ENCODE results near the gene PRRT2. TPM values are rescaled to one million over a fixed set of nuclear protein-coding genes. Genes with fewer than 3 reads are reported as not detected.

PRRT2 gene
- total RNA-seq, 1 experiment from 2014 or later = 20.5 TPM

DNA sequence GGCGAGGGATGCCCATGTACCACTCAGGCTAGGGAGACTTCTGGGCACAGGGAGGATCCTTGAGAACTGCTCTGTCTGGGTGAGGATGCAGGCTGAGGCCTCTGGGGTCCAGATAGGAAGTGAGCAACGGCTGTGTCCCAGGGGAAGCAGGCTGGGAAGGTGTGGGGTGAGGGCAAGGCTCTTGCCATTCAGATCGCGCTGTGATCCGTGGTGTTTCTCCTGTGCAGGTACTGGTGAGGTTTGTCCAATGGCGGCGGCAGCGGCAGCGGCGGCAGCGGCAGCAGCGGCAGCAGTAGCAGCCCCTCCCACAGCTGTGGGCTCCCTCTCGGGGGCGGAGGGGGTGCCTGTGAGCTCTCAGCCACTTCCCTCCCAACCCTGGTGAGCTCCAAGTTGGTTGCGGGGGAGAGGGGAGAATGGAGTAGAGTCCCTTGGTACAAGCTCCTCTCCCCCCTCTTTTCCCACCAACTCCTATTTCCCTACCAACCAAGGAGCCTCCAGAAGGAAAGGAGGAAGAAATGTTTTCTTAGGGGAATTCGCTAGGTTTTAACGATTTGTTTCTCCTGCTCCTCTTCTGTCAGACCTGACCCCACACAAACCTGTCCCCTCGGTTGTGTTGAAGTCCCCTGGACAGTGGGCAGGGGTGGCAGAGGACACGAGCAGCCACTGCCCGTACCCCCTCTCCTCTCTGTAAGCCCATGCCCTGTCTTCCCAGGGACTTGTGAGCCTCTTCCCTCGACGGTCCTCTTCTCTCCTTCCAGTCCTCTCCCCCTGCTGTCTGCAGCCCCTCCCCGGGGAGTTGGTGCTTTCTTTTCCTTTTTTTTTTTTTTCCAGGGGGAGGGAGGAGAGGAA, 1.9 kb upstream of the PRRT2 start:
- Mint-ChIP-seq H3K27me3 (ENCODE audit: low read depth) (no peaks in the 10 kb centered on the region), H3K4me1 (peaks cover 53% of the 10 kb centered on the region), H3K36me3 (peaks cover 10% of the 10 kb centered on the region), H3K27ac (peak overlapping the region; percentile 95), H3K9me3 (no peaks in the 10 kb centered on the region), H3K4me3 (peak overlapping the region; percentile 94)
- ChIA-PET POLR2A (interaction anchor here (0.8 to 1.5 kb wide), 2 partner anchors 89 to 200 kb away, joined by 3 to 8 read pairs; partner anchors contain the start of gene SEZ6L2), CTCF (interaction anchor here (0.7 to 4.8 kb wide), 7 partner anchors 11 to 222 kb away, joined by 3 to 18 read pairs (median 6); partner anchors contain the start of genes ASPHD1, MVP, SEZ6L2 and TLCD3B)
- ATAC-seq (no peak), DNase-seq (ENCODE audit: low spot score) (no peak)
- TF ChIP-seq HMGXB4 (CRISPR knock-in tag; IDR thresholded peaks at IDR 0.05) (no peak), ETV6 (CRISPR knock-in tag; IDR thresholded peaks at IDR 0.05) (0 out of 2 replicates have a peak, but pooled peaks have one; percentile 8)

DNA sequence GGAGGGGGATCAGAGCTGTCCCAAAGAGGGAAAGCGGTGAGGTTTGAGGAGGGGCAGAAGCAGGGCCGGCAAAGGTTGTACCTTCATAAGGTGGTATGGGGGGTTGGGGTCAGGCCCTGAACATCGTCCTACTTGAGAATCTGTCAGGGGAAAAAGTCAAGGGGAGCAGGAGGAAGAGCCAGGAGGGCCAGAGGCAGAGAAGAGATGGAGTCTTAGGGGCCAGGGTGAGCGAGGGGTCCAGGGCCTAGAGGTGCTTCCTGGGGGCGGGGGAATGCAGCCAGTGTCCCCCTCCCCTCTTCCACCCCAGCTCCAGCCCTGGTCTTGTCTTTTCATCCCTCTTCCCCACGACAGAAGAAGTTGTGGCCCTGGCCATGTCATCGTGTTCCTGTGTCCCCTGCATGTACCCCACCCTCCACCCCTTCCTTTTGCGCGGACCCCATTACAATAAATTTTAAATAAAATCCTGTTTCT, 1.3 kb upstream of the PRRT2 start:
- H3K27me3 Mint-ChIP-seq (ENCODE audit: low read depth) = no peaks in the 10 kb centered on the region
- H3K27ac Mint-ChIP-seq = peak overlapping the region; percentile 95
- TF ChIP-seq ETV6 (CRISPR knock-in tag; IDR thresholded peaks at IDR 0.05) (no peak), FOXK1 (CRISPR knock-in tag; IDR thresholded peaks at IDR 0.05) (no peak), ZNF263 (CRISPR knock-in tag; IDR thresholded peaks at IDR 0.05; ENCODE audit: low read depth) (no peak), TCF7 (CRISPR knock-in tag; IDR thresholded peaks at IDR 0.05; ENCODE audit: low read depth) (no peak), ZNF317 (CRISPR knock-in tag; IDR thresholded peaks at IDR 0.05; ENCODE audit: borderline replicate concordance, low read depth) (no peak), RELA (CRISPR knock-in tag; IDR thresholded peaks at IDR 0.05; ENCODE audit: borderline replicate concordance) (no peak), ZNF121 (CRISPR knock-in tag; IDR thresholded peaks at IDR 0.05) (no peak)
- TF ChIP-seq, protein P1, sequence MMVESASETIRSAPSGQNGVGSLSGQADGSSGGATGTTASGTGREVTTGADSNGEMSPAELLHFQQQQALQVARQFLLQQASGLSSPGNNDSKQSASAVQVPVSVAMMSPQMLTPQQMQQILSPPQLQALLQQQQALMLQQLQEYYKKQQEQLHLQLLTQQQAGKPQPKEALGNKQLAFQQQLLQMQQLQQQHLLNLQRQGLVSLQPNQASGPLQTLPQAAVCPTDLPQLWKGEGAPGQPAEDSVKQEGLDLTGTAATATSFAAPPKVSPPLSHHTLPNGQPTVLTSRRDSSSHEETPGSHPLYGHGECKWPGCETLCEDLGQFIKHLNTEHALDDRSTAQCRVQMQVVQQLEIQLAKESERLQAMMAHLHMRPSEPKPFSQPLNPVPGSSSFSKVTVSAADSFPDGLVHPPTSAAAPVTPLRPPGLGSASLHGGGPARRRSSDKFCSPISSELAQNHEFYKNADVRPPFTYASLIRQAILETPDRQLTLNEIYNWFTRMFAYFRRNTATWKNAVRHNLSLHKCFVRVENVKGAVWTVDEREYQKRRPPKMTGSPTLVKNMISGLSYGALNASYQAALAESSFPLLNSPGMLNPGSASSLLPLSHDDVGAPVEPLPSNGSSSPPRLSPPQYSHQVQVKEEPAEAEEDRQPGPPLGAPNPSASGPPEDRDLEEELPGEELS (CRISPR knock-in tag; IDR thresholded peaks at IDR 0.05) = no peak
- ChIA-PET POLR2A (interaction anchor here (1.5 to 1.6 kb wide), 2 partner anchors 38 to 89 kb away, joined by 3 to 5 read pairs; partner anchors contain the start of gene SEZ6L2), CTCF (interaction anchor here (1.2 to 4.8 kb wide), 7 partner anchors 10 to 244 kb away, joined by 3 to 18 read pairs (median 6); partner anchors contain the start of genes ASPHD1, MVP and SEZ6L2)
- DNase-seq (ENCODE audit: low spot score) (no peak), ATAC-seq (0 out of 2 replicates have a peak, but pooled peaks have one; percentile 0)
- no peaks in the 10 kb centered on the region for H3K9me3 Mint-ChIP-seq
- H3K4me1 Mint-ChIP-seq = peaks cover 52% of the 10 kb centered on the region
- H3K36me3 Mint-ChIP-seq = peaks cover 10% of the 10 kb centered on the region
- H3K4me3 Mint-ChIP-seq = peak overlapping the region; percentile 94

- Mint-ChIP-seq H3K4me1 (peaks cover 52% of the 10 kb centered on the region), H3K36me3 (peaks cover 10% of the 10 kb centered on the region), H3K27ac (peak overlapping the region; percentile 95), H3K9me3 (no peaks in the 10 kb centered on the region), H3K4me3 (peak overlapping the region; percentile 94), H3K27me3 (ENCODE audit: low read depth) (no peaks in the 10 kb centered on the region; the same call in 1 of the 2 replicates)
- CTCF ChIA-PET = interaction anchor here (0.6 to 4.8 kb wide), 11 partner anchors 9 to 244 kb away, joined by 3 to 18 read pairs (median 6); partner anchors contain the start of genes ASPHD1, KIF22, MVP and SEZ6L2
- POLR2A ChIA-PET = interaction anchor here (1.5 to 1.6 kb wide), 2 partner anchors 37 to 88 kb away, joined by 3 to 5 read pairs; partner anchors contain the start of gene SEZ6L2
- DNase-seq (ENCODE audit: low spot score) (peak; percentile 98), ATAC-seq (peak; percentile 76)
- TF ChIP-seq, protein P2, sequence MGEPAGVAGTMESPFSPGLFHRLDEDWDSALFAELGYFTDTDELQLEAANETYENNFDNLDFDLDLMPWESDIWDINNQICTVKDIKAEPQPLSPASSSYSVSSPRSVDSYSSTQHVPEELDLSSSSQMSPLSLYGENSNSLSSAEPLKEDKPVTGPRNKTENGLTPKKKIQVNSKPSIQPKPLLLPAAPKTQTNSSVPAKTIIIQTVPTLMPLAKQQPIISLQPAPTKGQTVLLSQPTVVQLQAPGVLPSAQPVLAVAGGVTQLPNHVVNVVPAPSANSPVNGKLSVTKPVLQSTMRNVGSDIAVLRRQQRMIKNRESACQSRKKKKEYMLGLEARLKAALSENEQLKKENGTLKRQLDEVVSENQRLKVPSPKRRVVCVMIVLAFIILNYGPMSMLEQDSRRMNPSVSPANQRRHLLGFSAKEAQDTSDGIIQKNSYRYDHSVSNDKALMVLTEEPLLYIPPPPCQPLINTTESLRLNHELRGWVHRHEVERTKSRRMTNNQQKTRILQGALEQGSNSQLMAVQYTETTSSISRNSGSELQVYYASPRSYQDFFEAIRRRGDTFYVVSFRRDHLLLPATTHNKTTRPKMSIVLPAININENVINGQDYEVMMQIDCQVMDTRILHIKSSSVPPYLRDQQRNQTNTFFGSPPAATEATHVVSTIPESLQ (CRISPR knock-in tag; IDR thresholded peaks at IDR 0.05) = no peak
- TF ChIP-seq TCF7 (CRISPR knock-in tag; IDR thresholded peaks at IDR 0.05; ENCODE audit: low read depth) = 0 out of 2 replicates have a peak, but pooled peaks have one; percentile 37
- TF ChIP-seq, protein P3, sequence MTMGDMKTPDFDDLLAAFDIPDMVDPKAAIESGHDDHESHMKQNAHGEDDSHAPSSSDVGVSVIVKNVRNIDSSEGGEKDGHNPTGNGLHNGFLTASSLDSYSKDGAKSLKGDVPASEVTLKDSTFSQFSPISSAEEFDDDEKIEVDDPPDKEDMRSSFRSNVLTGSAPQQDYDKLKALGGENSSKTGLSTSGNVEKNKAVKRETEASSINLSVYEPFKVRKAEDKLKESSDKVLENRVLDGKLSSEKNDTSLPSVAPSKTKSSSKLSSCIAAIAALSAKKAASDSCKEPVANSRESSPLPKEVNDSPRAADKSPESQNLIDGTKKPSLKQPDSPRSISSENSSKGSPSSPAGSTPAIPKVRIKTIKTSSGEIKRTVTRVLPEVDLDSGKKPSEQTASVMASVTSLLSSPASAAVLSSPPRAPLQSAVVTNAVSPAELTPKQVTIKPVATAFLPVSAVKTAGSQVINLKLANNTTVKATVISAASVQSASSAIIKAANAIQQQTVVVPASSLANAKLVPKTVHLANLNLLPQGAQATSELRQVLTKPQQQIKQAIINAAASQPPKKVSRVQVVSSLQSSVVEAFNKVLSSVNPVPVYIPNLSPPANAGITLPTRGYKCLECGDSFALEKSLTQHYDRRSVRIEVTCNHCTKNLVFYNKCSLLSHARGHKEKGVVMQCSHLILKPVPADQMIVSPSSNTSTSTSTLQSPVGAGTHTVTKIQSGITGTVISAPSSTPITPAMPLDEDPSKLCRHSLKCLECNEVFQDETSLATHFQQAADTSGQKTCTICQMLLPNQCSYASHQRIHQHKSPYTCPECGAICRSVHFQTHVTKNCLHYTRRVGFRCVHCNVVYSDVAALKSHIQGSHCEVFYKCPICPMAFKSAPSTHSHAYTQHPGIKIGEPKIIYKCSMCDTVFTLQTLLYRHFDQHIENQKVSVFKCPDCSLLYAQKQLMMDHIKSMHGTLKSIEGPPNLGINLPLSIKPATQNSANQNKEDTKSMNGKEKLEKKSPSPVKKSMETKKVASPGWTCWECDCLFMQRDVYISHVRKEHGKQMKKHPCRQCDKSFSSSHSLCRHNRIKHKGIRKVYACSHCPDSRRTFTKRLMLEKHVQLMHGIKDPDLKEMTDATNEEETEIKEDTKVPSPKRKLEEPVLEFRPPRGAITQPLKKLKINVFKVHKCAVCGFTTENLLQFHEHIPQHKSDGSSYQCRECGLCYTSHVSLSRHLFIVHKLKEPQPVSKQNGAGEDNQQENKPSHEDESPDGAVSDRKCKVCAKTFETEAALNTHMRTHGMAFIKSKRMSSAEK (CRISPR knock-in tag; IDR thresholded peaks at IDR 0.05; ENCODE audit: borderline replicate concordance) = peak; percentile 85; the same call in 1 of the 2 replicates
- TF ChIP-seq, protein P4, sequence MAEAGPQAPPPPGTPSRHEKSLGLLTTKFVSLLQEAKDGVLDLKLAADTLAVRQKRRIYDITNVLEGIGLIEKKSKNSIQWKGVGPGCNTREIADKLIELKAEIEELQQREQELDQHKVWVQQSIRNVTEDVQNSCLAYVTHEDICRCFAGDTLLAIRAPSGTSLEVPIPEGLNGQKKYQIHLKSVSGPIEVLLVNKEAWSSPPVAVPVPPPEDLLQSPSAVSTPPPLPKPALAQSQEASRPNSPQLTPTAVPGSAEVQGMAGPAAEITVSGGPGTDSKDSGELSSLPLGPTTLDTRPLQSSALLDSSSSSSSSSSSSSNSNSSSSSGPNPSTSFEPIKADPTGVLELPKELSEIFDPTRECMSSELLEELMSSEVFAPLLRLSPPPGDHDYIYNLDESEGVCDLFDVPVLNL (CRISPR knock-in tag; IDR thresholded peaks at IDR 0.05; ENCODE audit: borderline replicate concordance, low read depth) = 0 out of 2 replicates have a peak, but pooled peaks have one; percentile 9
- TF ChIP-seq NFYB (CRISPR knock-in tag; conservative IDR thresholded peaks at IDR 0.05; ENCODE audit: low read depth) = 0 out of 2 replicates have a peak, but pooled peaks have one; percentile 33
Observed at GRCh38 chr16:29811170-29811895, 660 bp upstream of the PRRT2 start.
